Right lobe of liver (tissue), 6 donors: ENCODE data around the gene TGM3. TPM values are rescaled to one million over a fixed set of nuclear protein-coding genes. Genes with fewer than 3 reads are reported as not detected.

ENCODE experiments used
- ATAC-seq, 4 donors: fragments of 200-7000 bp; cut with Tn5 transposase; one replicate each; pipeline ENCODE4 v1.9.1; 2020; ENCODE audit warnings: mild to moderate bottlenecking in 4 of 4, moderate library complexity in 4 of 4
- DNase-seq, 3 donors: peaks; one replicate each; pipeline ENCODE4 v3.0.0-alpha.2; 2020
- H3K27ac ChIP-seq, 3 donors: fragments of 200-600 bp; one replicate each; pipeline ENCODE4 v1.8.0; 2022
- H3K27me3 ChIP-seq, 2 donors: fragments of 200-600 bp; one replicate each; pipeline ENCODE4 v1.8.0; 2022
- H3K36me3 ChIP-seq, 4 donors: fragments of 200-600 bp; sonication (generic) in 1 of 4; one replicate each; pipeline versions ENCODE4 v1.5.1 to v1.8.0; 2017 to 2022; ENCODE audit warnings: control low read depth in 1 of 4
- H3K4me1 ChIP-seq, 4 donors: fragments of 200-600 bp; sonication (generic) in 1 of 4; one replicate each; pipeline versions ENCODE4 v1.5.1 to v1.8.0; 2017 to 2022; ENCODE audit warnings: control low read depth in 1 of 4
- H3K4me3 ChIP-seq, 3 donors: fragments of 200-600 bp; one replicate each; pipeline ENCODE4 v1.8.0; 2022
- H3K9me3 ChIP-seq, 4 donors: fragments of 200-600 bp; sonication (generic) in 1 of 4; one replicate each; pipeline versions ENCODE4 v1.5.1 to v1.8.0; 2017 to 2022; ENCODE audit warnings: control low read depth in 1 of 4
- CTCF ChIP-seq, 4 donors: fragments of 200-600 bp in 3 of 4; fragments of 450-650 bp in 1 of 4; IDR thresholded peaks; one replicate each; pipeline versions ENCODE4 v1.5.1 to v1.8.0; 2016 to 2022; ENCODE audit warnings: antibody characterized with exemption in 4 of 4, mild to moderate bottlenecking in 2 of 4
- POLR2A ChIP-seq: fragments of 450-650 bp; IDR thresholded peaks from one replicate; pipeline ENCODE4 v1.6.1; 2017; ENCODE audit warnings: antibody characterized with exemption, mild to moderate bottlenecking
- WGBS: methylation state at CpG from one replicate; pipeline ENCODE4 v1.1.6; 2018; ENCODE audit warnings: low coverage, low lambda C conversion rate; ENCODE audit not compliant: insufficient coverage; ENCODE audit errors: missing lambda C conversion rate; 5-methylcytosine and 5-hydroxymethylcytosine counted together
- intact Hi-C, 2 donors: fragments of 100-400 bp; cut with DNase I; formaldehyde crosslinking; loops; one replicate each; pipeline versions ENCODE4 v1.11.2 to v1.14.1; 2022
- total RNA-seq, 6 experiments: library from RNA; depleted of rRNA in 2 of 6; stranded (reverse); fragments of >200 nt in 2 of 6; fragmentation: NEBNext Ultra II Directional in 3 of 6; extraction: Animal tissue kit (Norgen Biotek cat#: 25700) in 3 of 6; gene quantifications; one replicate each; pipeline versions ENCODE4 v1.1.0 to v1.2.4, GENCODE V29; 2016 to 2023
- donor health status: DM: no; HTN: yes; CAD: no.
- donor health status: DM: no; HTN: no; CAD: no.
- donor health status: DM: no; HTN: no; CAD: no.
- donor health status: DM: no; HTN: yes; CAD: no.
- donor health status: DM: no; HTN: yes; CAD: no.

TGM3 gene
- total RNA-seq, 6 experiments from 2014 or later: 0.15 to 3.0 (median 0.30) TPM; not detected in 2

GRCh38 chr20:2380601-2381000 lies 84.8 kb downstream of the TGM3 start, which contains the start of gene TGM6:
TGM6 (plus strand) TSS chr20:2380901; CDS start chr20:2380969, 68 bp downstream.
- TF ChIP-seq POLR2A: no peak
- TF ChIP-seq CTCF (IDR thresholded peaks at IDR 0.05): no peak
- H3K4me3 ChIP-seq: no peak within 1 kb of the TSS
- intact Hi-C loops: no loop called here
- H3K9me3 ChIP-seq: no peaks in the 10 kb centered on the region
- no peaks in the 10 kb centered on the region for H3K27me3 ChIP-seq
- H3K36me3 ChIP-seq: no peaks in the 10 kb centered on the region
- DNase-seq (no peak), ATAC-seq (no peak)
- no peaks in the 10 kb centered on the region for H3K4me1 ChIP-seq
- 91% methylated on average over 4 of the region's 10 CpGs for WGBS
- no peak within 1 kb of the TSS for H3K27ac ChIP-seq

GRCh38 chr20:2381303-2381702 lies 85.5 kb downstream of the TGM3 start:
- WGBS: 78% methylated on average over 3 of the region's 7 CpGs
- no peaks in the 10 kb centered on the region for H3K36me3 ChIP-seq
- intact Hi-C loops: no loop called here
- no peak overlapping the region for H3K27ac ChIP-seq
- DNase-seq: no peak
- H3K4me3 ChIP-seq: no peak overlapping the region
- TF ChIP-seq CTCF (IDR thresholded peaks at IDR 0.05) (no peak), POLR2A (no peak)
- no peaks in the 10 kb centered on the region for H3K27me3 ChIP-seq
- no peaks in the 10 kb centered on the region for H3K9me3 ChIP-seq
- H3K4me1 ChIP-seq: no peaks in the 10 kb centered on the region
- ATAC-seq: no peak

- TF ChIP-seq CTCF (IDR thresholded peaks at IDR 0.05) (no peak), POLR2A (no peak)
- no peak for ATAC-seq
- H3K4me3 ChIP-seq: no peak overlapping the region
- DNase-seq: no peak
- no peaks in the 10 kb centered on the region for H3K36me3 ChIP-seq
- intact Hi-C loops: no loop called here
- H3K4me1 ChIP-seq: no peaks in the 10 kb centered on the region
- H3K27ac ChIP-seq: no peak overlapping the region
- WGBS: 100% methylated on average over 2 of the region's 2 CpGs
- no peaks in the 10 kb centered on the region for H3K9me3 ChIP-seq
- H3K27me3 ChIP-seq: no peaks in the 10 kb centered on the region
These were observed 87.0 kb downstream of the TGM3 start for GRCh38 chr20:2382833-2383232.

GRCh38 chr20:2385026-2385425 lies 89.2 kb downstream of the TGM3 start:
- no peak overlapping the region for H3K4me3 ChIP-seq
- H3K27ac ChIP-seq: no peak overlapping the region
- intact Hi-C loops: no loop called here
- no peak for ATAC-seq
- no peaks in the 10 kb centered on the region for H3K27me3 ChIP-seq
- H3K4me1 ChIP-seq: no peaks in the 10 kb centered on the region
- WGBS: 30% methylated on average over 3 of the region's 5 CpGs
- no peaks in the 10 kb centered on the region for H3K9me3 ChIP-seq
- DNase-seq: no peak
- TF ChIP-seq POLR2A (no peak), CTCF (IDR thresholded peaks at IDR 0.05) (no peak)
- H3K36me3 ChIP-seq: no peaks in the 10 kb centered on the region

- Histone ChIP-seq H3K4me3 (no peak overlapping the region), H3K36me3 (no peaks in the 10 kb centered on the region), H3K27ac (no peak overlapping the region), H3K4me1 (no peaks in the 10 kb centered on the region), H3K9me3 (no peaks in the 10 kb centered on the region), H3K27me3 (no peaks in the 10 kb centered on the region)
- no peak for ATAC-seq
- DNase-seq: no peak
- 64% methylated on average over 4 of the region's 6 CpGs for WGBS
- no peak for TF ChIP-seq POLR2A
- TF ChIP-seq CTCF (IDR thresholded peaks at IDR 0.05): no peak
- intact Hi-C loops: no loop called here
These were observed 89.7 kb downstream of the TGM3 start for GRCh38 chr20:2385496-2385895.
